ENCODE measurements around the gene ACAA2.

Gene ACAA2

DNA sequence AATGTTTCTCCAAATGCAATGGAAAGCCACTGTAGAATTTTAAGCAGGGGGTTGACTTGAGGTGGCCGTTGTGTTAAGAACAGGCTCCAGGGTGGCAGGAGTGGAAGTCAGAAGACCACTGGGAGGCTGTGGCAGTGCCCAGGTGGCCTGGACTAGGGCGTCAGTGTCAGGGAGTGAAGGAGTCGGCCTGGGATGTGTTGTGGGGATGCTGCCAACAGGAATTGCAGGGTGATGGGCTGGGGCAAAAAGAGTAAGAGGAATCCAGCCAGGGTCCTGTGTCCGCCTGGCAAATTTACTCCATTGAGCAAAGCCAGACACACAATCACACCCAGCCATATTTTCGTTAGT is 55.1 kb downstream of the ACAA2 start:
- DNase-seq (ENCODE audit: extremely low spot score), result no peak
- CTCF ChIA-PET, result no interaction called here
- TF ChIP-seq, protein P1, sequence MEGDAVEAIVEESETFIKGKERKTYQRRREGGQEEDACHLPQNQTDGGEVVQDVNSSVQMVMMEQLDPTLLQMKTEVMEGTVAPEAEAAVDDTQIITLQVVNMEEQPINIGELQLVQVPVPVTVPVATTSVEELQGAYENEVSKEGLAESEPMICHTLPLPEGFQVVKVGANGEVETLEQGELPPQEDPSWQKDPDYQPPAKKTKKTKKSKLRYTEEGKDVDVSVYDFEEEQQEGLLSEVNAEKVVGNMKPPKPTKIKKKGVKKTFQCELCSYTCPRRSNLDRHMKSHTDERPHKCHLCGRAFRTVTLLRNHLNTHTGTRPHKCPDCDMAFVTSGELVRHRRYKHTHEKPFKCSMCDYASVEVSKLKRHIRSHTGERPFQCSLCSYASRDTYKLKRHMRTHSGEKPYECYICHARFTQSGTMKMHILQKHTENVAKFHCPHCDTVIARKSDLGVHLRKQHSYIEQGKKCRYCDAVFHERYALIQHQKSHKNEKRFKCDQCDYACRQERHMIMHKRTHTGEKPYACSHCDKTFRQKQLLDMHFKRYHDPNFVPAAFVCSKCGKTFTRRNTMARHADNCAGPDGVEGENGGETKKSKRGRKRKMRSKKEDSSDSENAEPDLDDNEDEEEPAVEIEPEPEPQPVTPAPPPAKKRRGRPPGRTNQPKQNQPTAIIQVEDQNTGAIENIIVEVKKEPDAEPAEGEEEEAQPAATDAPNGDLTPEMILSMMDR (IDR thresholded peaks at IDR 0.05; ENCODE audit: control extremely low read depth, extremely low read depth, low read depth, missing control alignments), result no peak
- POLR2A ChIA-PET, result no interaction called here

DNA sequence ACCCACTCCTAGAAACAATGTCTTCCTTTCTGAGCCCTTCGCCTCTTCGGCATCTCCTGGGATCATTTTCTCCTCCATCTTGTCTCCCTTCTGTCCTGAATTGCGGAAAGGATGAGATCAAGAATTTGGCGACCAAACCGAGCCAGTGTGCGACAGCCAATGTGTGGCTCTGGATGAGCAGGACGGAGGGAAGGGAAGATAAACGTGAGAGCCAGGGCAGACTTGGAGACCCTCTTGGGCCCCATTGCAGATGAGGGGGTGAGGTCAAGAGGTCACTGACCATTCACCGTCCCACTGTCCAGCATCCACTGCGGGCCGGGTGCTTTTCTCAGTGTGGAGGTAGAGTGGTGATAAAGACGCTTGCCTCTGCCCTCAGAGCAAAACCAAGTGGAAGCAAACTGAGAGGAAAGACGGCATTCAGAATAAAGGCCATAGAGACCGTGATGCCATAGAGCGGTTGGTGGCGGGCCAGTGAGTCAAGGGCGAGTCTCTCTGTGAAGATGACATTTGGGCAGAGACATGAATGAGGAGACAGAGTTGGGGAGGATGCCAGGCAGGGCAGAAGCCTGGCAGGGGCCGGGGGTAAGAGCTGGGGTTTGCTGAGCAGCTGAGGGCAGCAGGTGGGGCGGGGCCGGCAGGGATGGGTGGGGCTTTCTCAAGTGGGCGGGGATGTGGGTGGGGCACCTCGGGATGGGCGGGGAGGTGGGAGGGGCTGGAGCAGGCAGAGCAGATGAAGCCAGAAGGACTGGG is 55.6 kb downstream of the ACAA2 start:
- ChIA-PET POLR2A (no interaction called here), CTCF (no interaction called here)
- DNase-seq (ENCODE audit: extremely low spot score), result peak; percentile 48
- TF ChIP-seq, protein P1 (IDR thresholded peaks at IDR 0.05; ENCODE audit: control extremely low read depth, extremely low read depth, low read depth, missing control alignments), result no peak

DNA sequence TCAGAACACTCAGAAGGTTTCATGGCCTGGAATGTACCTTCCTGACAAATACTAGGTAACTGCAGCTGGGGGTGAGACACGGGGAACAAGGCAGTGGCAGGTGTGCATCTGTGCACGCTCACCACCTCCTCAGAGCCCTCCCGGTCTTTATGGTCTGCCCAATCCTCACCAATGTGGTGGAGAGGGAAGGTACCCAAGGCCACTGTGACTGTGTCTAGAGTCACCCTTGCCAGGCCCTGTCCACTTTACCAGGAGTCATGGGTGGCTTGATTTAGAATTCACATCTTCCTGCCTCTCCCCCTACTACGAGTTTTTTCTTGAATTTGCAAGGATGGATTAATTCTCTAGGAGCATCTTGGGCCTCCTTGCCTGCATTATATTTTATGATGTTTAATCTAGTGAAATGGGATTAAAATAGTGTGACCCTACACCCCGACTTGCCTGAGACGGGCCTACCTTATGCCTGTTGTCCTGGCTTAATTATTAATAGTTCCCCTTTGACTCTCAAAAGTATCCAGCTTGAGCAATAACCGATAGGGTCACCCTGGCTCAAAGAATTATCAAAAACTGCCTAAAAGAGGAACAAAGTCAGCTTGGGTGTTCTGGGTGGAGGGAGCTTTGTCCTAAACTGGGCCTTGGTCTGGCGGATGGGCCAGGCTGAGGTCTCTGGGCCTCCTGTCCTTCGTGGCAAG is 56.5 kb downstream of the ACAA2 start:
- TF ChIP-seq, protein P1 (IDR thresholded peaks at IDR 0.05; ENCODE audit: control extremely low read depth, extremely low read depth, low read depth, missing control alignments), result no peak
- POLR2A ChIA-PET, result no interaction called here
- no peak for DNase-seq (ENCODE audit: extremely low spot score)
- CTCF ChIA-PET, result no interaction called here

DNA sequence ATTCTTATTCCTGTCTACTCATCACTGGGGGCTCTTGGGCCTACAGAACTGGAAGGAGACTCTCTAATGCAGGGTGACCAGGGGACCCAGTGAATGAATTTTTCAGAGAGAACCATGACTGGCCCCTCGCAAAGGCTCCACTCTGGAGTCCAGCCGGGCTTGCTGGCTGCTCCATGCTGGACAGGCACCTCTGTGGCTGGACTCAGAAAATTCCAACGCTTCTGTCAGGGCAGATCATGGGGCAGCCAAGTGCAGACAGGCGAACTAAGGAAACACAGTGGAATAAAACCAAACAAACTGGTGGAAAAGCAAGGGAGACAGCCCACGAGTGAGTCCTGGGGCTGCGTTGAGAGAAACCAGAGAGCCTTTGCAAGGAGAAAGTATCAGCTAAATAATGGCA is 57.2 kb downstream of the ACAA2 start:
- POLR2A ChIA-PET, result no interaction called here
- no peak for DNase-seq (ENCODE audit: extremely low spot score)
- TF ChIP-seq, protein P1 (IDR thresholded peaks at IDR 0.05; ENCODE audit: control extremely low read depth, extremely low read depth, low read depth, missing control alignments), result no peak
- CTCF ChIA-PET, result no interaction called here

DNA sequence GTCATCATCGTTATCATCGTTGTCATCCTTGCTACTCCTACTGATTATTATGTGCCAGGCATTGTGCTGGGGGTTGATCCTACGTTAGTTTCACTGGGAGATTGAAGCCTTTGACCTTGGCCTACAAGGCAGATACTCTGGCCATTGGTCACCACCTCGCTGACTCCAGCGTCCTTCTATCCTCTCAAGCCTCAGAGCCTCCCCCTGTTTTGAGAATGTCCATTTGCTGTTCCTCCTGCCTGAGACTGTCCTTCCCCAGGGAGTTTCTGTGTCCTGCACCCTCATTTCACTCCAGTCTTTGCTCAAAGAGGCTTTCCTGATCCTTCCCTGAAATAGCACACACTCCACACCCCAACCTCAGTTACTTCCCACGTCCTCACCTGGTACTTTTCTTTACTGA is 57.8 kb downstream of the ACAA2 start:
- no peak for DNase-seq (ENCODE audit: extremely low spot score)
- TF ChIP-seq, protein P1 (IDR thresholded peaks at IDR 0.05; ENCODE audit: control extremely low read depth, extremely low read depth, low read depth, missing control alignments), result no peak
- ChIA-PET POLR2A (no interaction called here), CTCF (interaction anchor here (1.5 kb wide), 1 partner anchor 43 kb away, joined by 4 read pairs; no protein-coding TSS in a partner anchor)

DNA sequence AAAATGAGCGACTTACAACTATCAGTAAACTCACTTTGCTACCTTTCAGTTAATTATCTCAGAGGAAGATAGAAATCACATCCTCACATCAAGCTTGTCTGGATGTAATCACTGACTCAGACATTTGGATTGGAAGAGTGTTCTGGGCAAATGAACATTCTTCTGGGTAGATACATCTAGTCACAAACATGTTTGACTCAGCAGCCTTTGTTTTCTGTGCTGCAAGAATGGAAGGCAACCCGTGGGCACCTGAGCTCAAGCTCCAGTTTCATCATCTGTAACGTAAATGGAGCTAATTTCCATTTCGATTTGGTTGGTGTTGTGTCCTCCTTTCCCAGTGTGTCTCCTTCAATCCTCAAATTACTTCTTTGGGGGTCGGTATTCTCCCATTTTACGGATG is 58.5 kb downstream of the ACAA2 start:
- TF ChIP-seq, protein P1 (IDR thresholded peaks at IDR 0.05; ENCODE audit: control extremely low read depth, extremely low read depth, low read depth, missing control alignments), result no peak
- ChIA-PET CTCF (interaction anchor here (1.3 to 1.5 kb wide), 2 partner anchors 44 to 117 kb away, joined by 3 to 4 read pairs; no protein-coding TSS in a partner anchor), POLR2A (no interaction called here)
- no peak for DNase-seq (ENCODE audit: extremely low spot score)
